Liver (tissue), 3 donors: ENCODE measurements around the gene MORN4.

Experiments
- EGR1 ChIP-seq, 2 donors: IDR thresholded peaks; 2 replicates each; pipeline ENCODE4 v1.6.1; 2016 to 2018; ENCODE audit warnings: antibody characterized with exemption in 2 of 2, low read depth in 2 of 2
- HNF4A ChIP-seq, 2 donors: conservative IDR thresholded peaks; 2 replicates each; pipeline ENCODE4 v1.6.1; 2016; ENCODE audit warnings: antibody characterized with exemption in 2 of 2, mild to moderate bottlenecking in 2 of 2
- JUND ChIP-seq, 2 donors: IDR thresholded peaks; 2 replicates each; pipeline ENCODE4 v1.6.1; 2016; ENCODE audit warnings: antibody characterized with exemption in 2 of 2
- RAD21 ChIP-seq, 2 donors: IDR thresholded peaks; 2 replicates each; pipeline ENCODE4 v1.6.1; 2016; ENCODE audit warnings: antibody characterized with exemption in 2 of 2, mild to moderate bottlenecking in 2 of 2
- SP1 ChIP-seq: IDR thresholded peaks from 2 replicates; pipeline ENCODE4 v1.6.1; 2018; ENCODE audit warnings: antibody characterized with exemption, mild to moderate bottlenecking
- TAF1 ChIP-seq: conservative IDR thresholded peaks from 2 replicates; pipeline ENCODE4 v1.6.1; 2016; ENCODE audit warnings: antibody characterized with exemption, mild to moderate bottlenecking
- YY1 ChIP-seq: IDR thresholded peaks from 2 replicates; pipeline ENCODE4 v1.6.1; 2016; ENCODE audit warnings: antibody characterized with exemption, mild to moderate bottlenecking
- TF ChIP-seq, protein P1 (sequence below): fragments of 150-350 bp; IDR thresholded peaks from 2 replicates; pipeline ENCODE4 v1.5.1; 2017; ENCODE audit warnings: improper control_type of control experiment, low read depth, low read length; ENCODE audit not compliant: missing input control
- TF ChIP-seq, protein P2 (sequence below): IDR thresholded peaks from 2 replicates; pipeline ENCODE4 v1.6.1; 2016; ENCODE audit warnings: antibody characterized with exemption
- TF ChIP-seq, protein P3 (sequence below): IDR thresholded peaks from 2 replicates; pipeline ENCODE4 v1.6.1; 2016; ENCODE audit warnings: antibody characterized with exemption, mild to moderate bottlenecking
- TF ChIP-seq, protein P4 (sequence below): IDR thresholded peaks from 2 replicates; pipeline ENCODE4 v1.6.1; 2016; ENCODE audit warnings: antibody characterized with exemption
- donor health status: healthy.
- donor health status: healthy.

DNA sequence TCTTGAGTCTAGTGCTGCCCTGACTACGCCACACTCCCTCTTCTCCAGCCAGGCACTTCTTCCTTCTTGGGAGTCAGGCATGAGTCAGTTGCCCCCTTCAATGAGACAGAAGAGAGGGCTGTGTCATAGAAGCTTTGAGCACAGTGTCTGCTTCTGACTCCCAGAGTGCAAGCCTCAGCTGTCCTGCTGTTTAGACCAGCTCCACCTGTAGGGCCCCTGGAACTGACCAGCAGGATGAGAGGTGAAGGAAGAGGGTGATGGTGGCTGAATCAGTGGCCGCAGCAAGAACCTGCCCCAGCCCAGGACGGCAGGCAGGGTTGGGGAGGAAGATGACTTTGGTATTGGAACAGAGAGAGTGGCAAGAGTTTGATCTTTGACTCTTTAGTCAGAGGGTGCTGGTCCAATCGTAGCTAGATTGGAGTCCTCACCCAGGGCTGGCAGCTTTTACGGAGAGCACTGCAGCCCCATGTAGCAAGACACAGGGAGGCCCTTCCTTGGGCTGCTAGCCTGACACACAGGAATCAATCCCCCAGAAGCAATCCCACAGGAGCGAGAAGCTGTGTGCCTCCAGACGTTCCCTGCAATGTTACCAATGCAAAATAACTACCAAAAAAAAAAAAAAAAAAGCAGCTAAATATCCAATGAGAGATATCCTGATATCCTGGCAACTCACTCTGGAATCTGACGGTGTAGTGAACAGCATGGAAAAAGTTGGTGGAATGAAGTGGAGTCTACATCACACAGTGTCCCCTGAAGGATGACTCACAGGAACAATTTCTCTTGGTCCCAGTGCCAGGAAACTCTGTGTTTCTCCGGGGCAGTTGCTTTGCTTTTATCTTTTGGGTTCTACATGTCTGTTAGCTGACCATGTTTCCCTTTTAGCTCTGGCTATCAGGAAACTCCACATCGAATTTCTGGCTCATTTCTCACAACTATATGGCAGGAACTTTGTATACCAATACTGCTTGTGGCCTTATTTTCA lies 36.9 kb downstream of the MORN4 start:
- TF ChIP-seq, protein P1, sequence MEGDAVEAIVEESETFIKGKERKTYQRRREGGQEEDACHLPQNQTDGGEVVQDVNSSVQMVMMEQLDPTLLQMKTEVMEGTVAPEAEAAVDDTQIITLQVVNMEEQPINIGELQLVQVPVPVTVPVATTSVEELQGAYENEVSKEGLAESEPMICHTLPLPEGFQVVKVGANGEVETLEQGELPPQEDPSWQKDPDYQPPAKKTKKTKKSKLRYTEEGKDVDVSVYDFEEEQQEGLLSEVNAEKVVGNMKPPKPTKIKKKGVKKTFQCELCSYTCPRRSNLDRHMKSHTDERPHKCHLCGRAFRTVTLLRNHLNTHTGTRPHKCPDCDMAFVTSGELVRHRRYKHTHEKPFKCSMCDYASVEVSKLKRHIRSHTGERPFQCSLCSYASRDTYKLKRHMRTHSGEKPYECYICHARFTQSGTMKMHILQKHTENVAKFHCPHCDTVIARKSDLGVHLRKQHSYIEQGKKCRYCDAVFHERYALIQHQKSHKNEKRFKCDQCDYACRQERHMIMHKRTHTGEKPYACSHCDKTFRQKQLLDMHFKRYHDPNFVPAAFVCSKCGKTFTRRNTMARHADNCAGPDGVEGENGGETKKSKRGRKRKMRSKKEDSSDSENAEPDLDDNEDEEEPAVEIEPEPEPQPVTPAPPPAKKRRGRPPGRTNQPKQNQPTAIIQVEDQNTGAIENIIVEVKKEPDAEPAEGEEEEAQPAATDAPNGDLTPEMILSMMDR: no peak
- TF ChIP-seq YY1 (peak; percentile 34), JUND (IDR thresholded peaks at IDR 0.05) (peak; percentile 96 to 98), RAD21 (IDR thresholded peaks at IDR 0.05) (peak in 1 of 2 donors; percentile 22), SP1 (peak; percentile 75), TAF1 (no peak), EGR1 (IDR thresholded peaks at IDR 0.05; ENCODE audit: low read depth in 2 of 2) (peak in 1 of 2 donors; percentile 3), HNF4A (conservative IDR thresholded peaks at IDR 0.05) (peak; percentile 73 to 76)
- TF ChIP-seq, protein P2, sequence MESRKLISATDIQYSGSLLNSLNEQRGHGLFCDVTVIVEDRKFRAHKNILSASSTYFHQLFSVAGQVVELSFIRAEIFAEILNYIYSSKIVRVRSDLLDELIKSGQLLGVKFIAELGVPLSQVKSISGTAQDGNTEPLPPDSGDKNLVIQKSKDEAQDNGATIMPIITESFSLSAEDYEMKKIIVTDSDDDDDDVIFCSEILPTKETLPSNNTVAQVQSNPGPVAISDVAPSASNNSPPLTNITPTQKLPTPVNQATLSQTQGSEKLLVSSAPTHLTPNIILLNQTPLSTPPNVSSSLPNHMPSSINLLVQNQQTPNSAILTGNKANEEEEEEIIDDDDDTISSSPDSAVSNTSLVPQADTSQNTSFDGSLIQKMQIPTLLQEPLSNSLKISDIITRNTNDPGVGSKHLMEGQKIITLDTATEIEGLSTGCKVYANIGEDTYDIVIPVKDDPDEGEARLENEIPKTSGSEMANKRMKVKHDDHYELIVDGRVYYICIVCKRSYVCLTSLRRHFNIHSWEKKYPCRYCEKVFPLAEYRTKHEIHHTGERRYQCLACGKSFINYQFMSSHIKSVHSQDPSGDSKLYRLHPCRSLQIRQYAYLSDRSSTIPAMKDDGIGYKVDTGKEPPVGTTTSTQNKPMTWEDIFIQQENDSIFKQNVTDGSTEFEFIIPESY: no peak
- TF ChIP-seq, protein P3, sequence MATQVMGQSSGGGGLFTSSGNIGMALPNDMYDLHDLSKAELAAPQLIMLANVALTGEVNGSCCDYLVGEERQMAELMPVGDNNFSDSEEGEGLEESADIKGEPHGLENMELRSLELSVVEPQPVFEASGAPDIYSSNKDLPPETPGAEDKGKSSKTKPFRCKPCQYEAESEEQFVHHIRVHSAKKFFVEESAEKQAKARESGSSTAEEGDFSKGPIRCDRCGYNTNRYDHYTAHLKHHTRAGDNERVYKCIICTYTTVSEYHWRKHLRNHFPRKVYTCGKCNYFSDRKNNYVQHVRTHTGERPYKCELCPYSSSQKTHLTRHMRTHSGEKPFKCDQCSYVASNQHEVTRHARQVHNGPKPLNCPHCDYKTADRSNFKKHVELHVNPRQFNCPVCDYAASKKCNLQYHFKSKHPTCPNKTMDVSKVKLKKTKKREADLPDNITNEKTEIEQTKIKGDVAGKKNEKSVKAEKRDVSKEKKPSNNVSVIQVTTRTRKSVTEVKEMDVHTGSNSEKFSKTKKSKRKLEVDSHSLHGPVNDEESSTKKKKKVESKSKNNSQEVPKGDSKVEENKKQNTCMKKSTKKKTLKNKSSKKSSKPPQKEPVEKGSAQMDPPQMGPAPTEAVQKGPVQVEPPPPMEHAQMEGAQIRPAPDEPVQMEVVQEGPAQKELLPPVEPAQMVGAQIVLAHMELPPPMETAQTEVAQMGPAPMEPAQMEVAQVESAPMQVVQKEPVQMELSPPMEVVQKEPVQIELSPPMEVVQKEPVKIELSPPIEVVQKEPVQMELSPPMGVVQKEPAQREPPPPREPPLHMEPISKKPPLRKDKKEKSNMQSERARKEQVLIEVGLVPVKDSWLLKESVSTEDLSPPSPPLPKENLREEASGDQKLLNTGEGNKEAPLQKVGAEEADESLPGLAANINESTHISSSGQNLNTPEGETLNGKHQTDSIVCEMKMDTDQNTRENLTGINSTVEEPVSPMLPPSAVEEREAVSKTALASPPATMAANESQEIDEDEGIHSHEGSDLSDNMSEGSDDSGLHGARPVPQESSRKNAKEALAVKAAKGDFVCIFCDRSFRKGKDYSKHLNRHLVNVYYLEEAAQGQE: peak; percentile 31
- TF ChIP-seq, protein P4, sequence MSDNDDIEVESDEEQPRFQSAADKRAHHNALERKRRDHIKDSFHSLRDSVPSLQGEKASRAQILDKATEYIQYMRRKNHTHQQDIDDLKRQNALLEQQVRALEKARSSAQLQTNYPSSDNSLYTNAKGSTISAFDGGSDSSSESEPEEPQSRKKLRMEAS: peak; percentile 24
